Kidney (tissue), 14 donors: ENCODE results near the gene ARHGAP26. TPM values are rescaled to one million over a fixed set of nuclear protein-coding genes. Genes with fewer than 3 reads are reported as not detected.

Source experiments
- DNase-seq, 5 donors: peaks; one replicate each; pipeline ENCODE4 v3.0.0-alpha.2; 2013 to 2020
- FAIRE-seq: peaks from 2 replicates; lab custom pipeline; 2012; peaks lifted over from hg19 to GRCh38; lab: Jason Lieb, UNC
- H3K27ac ChIP-seq, 2 donors: one replicate each; pipeline ENCODE4 v1.7.0; 2013; ENCODE audit warnings: low read depth in 2 of 2, low read length in 2 of 2, inconsistent platforms in 1 of 2
- H3K27me3 ChIP-seq: one replicate; pipeline ENCODE4 v1.7.1; 2013; ENCODE audit warnings: low read length, inconsistent platforms; ENCODE audit not compliant: control insufficient read depth, insufficient read depth
- H3K36me3 ChIP-seq, 3 donors: one replicate each; pipeline versions ENCODE4 v1.7.0 to v1.7.1; 2013; ENCODE audit warnings: low read length in 3 of 3, control low read depth in 1 of 3, inconsistent platforms in 1 of 3; ENCODE audit not compliant: insufficient read depth in 3 of 3, control insufficient read depth in 2 of 3
- H3K4me1 ChIP-seq, 3 donors: one replicate each; pipeline versions ENCODE4 v1.7.0 to v1.7.1; 2013; ENCODE audit warnings: low read length in 3 of 3, inconsistent platforms in 1 of 3, low read depth in 1 of 3; ENCODE audit not compliant: control insufficient read depth in 2 of 3, insufficient read depth in 2 of 3
- H3K4me3 ChIP-seq, 3 donors: one replicate each; pipeline versions ENCODE4 v1.7.0 to v1.8.1; 2013; ENCODE audit warnings: low read length in 3 of 3, control low read depth in 1 of 3, inconsistent platforms in 1 of 3
- H3K9ac ChIP-seq, 3 donors: one replicate each; pipeline versions ENCODE4 v1.7.0 to v1.7.1; 2013; ENCODE audit warnings: low read length in 3 of 3, control low read depth in 1 of 3, inconsistent platforms in 1 of 3
- H3K9me3 ChIP-seq, 3 donors: one replicate each; pipeline versions ENCODE4 v1.7.0 to v1.7.1; 2013; ENCODE audit warnings: low read length in 3 of 3, control low read depth in 1 of 3, inconsistent platforms in 1 of 3; ENCODE audit not compliant: control insufficient read depth in 2 of 3, insufficient read depth in 1 of 3
- intact Hi-C: fragments of 100-400 bp; cut with DNase I; formaldehyde crosslinking; loops from one replicate; pipeline ENCODE4 v1.11.1; 2022
- polyA plus RNA-seq: library from polyadenylated mRNA; stranded (reverse); fragments of 350-450 nt; fragmentation: Illumina TruSeq; extraction: RNeasy Lipid Tissue Mini Kit (QIAGEN cat#74804); gene quantifications from one replicate; pipeline ENCODE4 v1.2.3, GENCODE V29; 2014; ENCODE audit warnings: low read depth, low replicate concordance; ENCODE audit not compliant: insufficient read depth
- total RNA-seq: library from RNA; stranded (reverse); fragmentation: NEBNext Ultra II Directional; extraction: Animal tissue kit (Norgen Biotek cat#: 25700); gene quantifications from one replicate; pipeline ENCODE4 v1.2.1, GENCODE V29; 2021
- TF ChIP-seq, protein P1 (sequence below): IDR thresholded peaks from 3 replicates; pipeline ENCODE4 v1.5.1; 2012; ENCODE audit warnings: mild to moderate bottlenecking, moderate library complexity, borderline replicate concordance; ENCODE audit not compliant: insufficient read depth; ENCODE audit errors: extremely low read depth
- donor health status: control.
- donor health status: control.
- donor health status: control.
- donor health status: control.
- donor health status: control.
- donor health status: DM: yes; HTN: yes; CAD: no.
- donor health status: Normal renal cell carcinoma (clear cell type).

Gene ARHGAP26
- total and polyA plus RNA-seq, 2 donors from 2014 or later = 2.5 to 85.7 TPM

DNA sequence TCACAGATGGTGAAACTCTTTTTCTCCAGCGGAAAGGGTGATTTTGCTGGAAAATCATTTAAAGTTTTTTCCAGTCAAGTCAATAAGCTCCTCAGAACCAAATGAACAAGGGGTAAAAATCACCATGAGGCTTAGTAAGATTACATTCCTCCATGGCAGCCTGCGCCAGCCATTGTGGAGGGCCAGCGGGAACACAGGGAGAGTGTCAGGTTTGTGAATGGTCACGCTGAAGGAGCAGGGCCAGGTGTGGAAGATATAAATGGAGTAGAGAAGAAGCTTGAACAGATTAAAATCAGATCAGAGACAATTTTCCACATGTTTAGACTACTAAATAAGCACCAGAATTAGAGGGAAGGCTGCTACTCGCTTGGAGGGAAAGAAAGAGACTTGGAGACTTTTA, 424.5 kb downstream of the ARHGAP26 start:
- H3K27me3 ChIP-seq = no peaks in the 10 kb centered on the region
- H3K36me3 ChIP-seq = no peaks in the 10 kb centered on the region
- peaks cover 0 to 5% (median 0%) of the 10 kb centered on the region in 3 donors for H3K4me1 ChIP-seq
- FAIRE-seq (no peak), DNase-seq (no peak)
- TF ChIP-seq, protein P1, sequence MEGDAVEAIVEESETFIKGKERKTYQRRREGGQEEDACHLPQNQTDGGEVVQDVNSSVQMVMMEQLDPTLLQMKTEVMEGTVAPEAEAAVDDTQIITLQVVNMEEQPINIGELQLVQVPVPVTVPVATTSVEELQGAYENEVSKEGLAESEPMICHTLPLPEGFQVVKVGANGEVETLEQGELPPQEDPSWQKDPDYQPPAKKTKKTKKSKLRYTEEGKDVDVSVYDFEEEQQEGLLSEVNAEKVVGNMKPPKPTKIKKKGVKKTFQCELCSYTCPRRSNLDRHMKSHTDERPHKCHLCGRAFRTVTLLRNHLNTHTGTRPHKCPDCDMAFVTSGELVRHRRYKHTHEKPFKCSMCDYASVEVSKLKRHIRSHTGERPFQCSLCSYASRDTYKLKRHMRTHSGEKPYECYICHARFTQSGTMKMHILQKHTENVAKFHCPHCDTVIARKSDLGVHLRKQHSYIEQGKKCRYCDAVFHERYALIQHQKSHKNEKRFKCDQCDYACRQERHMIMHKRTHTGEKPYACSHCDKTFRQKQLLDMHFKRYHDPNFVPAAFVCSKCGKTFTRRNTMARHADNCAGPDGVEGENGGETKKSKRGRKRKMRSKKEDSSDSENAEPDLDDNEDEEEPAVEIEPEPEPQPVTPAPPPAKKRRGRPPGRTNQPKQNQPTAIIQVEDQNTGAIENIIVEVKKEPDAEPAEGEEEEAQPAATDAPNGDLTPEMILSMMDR = no peak
- H3K4me3 ChIP-seq = no peak overlapping the region
- H3K27ac ChIP-seq = no peak overlapping the region
- H3K9me3 ChIP-seq = peaks cover 0 to 10% (median 0%) of the 10 kb centered on the region in 3 donors
- H3K9ac ChIP-seq = no peak overlapping the region
- intact Hi-C loops = no loop called here

GRCh38 chr5:143195491-143195890, 425.3 kb downstream of the ARHGAP26 start:
- Histone ChIP-seq H3K9me3 (peaks cover 0 to 6% (median 0%) of the 10 kb centered on the region in 3 donors), H3K4me3 (no peak overlapping the region), H3K9ac (no peak overlapping the region), H3K4me1 (peaks cover 0 to 5% (median 0%) of the 10 kb centered on the region in 3 donors), H3K27ac (no peak overlapping the region), H3K27me3 (no peaks in the 10 kb centered on the region), H3K36me3 (no peaks in the 10 kb centered on the region)
- FAIRE-seq (no peak), DNase-seq (no peak)
- intact Hi-C loops = no loop called here
- TF ChIP-seq, protein P1 = no peak

DNA sequence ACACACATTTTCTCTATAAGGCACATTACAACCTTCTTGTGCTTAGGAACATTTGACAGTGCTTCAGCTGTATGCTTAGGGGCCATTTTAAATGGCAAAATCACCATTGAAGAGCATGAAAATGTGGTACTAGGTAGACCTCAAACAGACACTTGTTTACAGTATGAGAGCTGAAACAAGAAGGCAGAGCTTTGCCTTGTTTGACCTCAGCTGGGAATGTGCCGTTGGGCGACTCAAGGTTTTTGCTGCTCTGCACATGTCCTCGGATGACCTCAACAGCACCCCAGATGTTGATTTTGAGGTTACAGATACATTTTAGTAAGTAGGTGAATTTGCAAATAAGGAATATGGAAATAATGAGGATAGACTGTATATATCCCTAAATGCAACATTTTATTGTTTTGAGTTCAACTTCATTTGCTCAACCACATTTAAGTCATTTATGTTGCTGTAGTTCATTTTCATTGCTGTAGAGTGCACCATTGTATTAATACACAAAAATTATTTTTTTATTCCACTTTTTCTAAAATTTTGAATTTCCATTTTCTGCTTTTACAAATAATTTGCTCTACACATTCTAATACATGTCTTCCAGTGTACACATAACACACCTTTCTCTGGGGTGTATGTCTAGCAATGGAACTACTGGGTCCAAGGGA, 426.6 kb downstream of the ARHGAP26 start:
- H3K4me1 ChIP-seq = peaks cover 0 to 5% (median 0%) of the 10 kb centered on the region in 3 donors
- FAIRE-seq (no peak), DNase-seq (no peak)
- H3K9ac ChIP-seq = no peak overlapping the region
- no peak overlapping the region for H3K4me3 ChIP-seq
- H3K36me3 ChIP-seq = no peaks in the 10 kb centered on the region
- H3K27me3 ChIP-seq = no peaks in the 10 kb centered on the region
- H3K9me3 ChIP-seq = peaks cover 0 to 6% (median 0%) of the 10 kb centered on the region in 3 donors
- H3K27ac ChIP-seq = no peak overlapping the region
- TF ChIP-seq, protein P1 = no peak
- intact Hi-C loops = no loop called here
